Glomerular visceral epithelial cell (primary cell): Measurements from ENCODE around the gene MAP1LC3B.
A peak's percentile ranks its signal among the peaks of the same experiment; 100 is the strongest.
"Not testable (repeated sequence)": the region's sequence is repeated elsewhere in the genome, so short reads cannot be mapped to it uniquely, and the experiment has no call there.

Experiments
- DNase-seq: peaks from one replicate; pipeline ENCODE4 v3.0.0-alpha.2; 2016; ENCODE audit errors: extremely low spot score

The MAP1LC3B gene

GRCh38 chr16:87360862-87361610, 31.1 kb upstream of the MAP1LC3B start:
- DNase-seq, result no peak

GRCh38 chr16:87361916-87362619, 30.1 kb upstream of the MAP1LC3B start:
- DNase-seq, result no peak

GRCh38 chr16:87362828-87363559, 29.1 kb upstream of the MAP1LC3B start:
- DNase-seq, result not testable (repeated sequence)

- DNase-seq, result peak; percentile 18
Measured at GRCh38 chr16:87363771-87364455, 28.2 kb upstream of the MAP1LC3B start.

GRCh38 chr16:87365021-87365713, 27.0 kb upstream of the MAP1LC3B start:
- no peak for DNase-seq

- DNase-seq, result no peak
Measured at GRCh38 chr16:87366288-87366687, 25.8 kb upstream of the MAP1LC3B start.

- DNase-seq, result no peak
Measured at GRCh38 chr16:87366930-87367329, 25.2 kb upstream of the MAP1LC3B start.

GRCh38 chr16:87367529-87367928, 24.6 kb upstream of the MAP1LC3B start:
- DNase-seq, result no peak

- no peak for DNase-seq
Measured at GRCh38 chr16:87368029-87368770, 23.9 kb upstream of the MAP1LC3B start.

GRCh38 chr16:87369117-87369765, 22.9 kb upstream of the MAP1LC3B start:
- DNase-seq, result no peak

GRCh38 chr16:87369796-87370719, 22.1 kb upstream of the MAP1LC3B start:
- DNase-seq, result no peak

- no peak for DNase-seq
Measured at GRCh38 chr16:87371261-87371866, 20.8 kb upstream of the MAP1LC3B start.

GRCh38 chr16:87372305-87372704, 19.8 kb upstream of the MAP1LC3B start:
- DNase-seq, result no peak

GRCh38 chr16:87374313-87374712, 17.8 kb upstream of the MAP1LC3B start:
- no peak for DNase-seq

- DNase-seq, result peak; percentile 29
Measured at GRCh38 chr16:87375426-87376135, 16.6 kb upstream of the MAP1LC3B start.

GRCh38 chr16:87376660-87377059, 15.5 kb upstream of the MAP1LC3B start:
- DNase-seq, result no peak

- not testable (repeated sequence) for DNase-seq
Measured at GRCh38 chr16:87379312-87379752, 12.8 kb upstream of the MAP1LC3B start.

- DNase-seq, result no peak
Measured at GRCh38 chr16:87380403-87380802, 11.7 kb upstream of the MAP1LC3B start.
